ENCODE measurements around the gene CCSAP. TPM values are rescaled to one million over a fixed set of nuclear protein-coding genes. Genes with fewer than 3 reads are reported as not detected.
"Not testable (repeated sequence)": the region's sequence is repeated elsewhere in the genome, so short reads cannot be mapped to it uniquely, and the experiment has no call there.

Gene CCSAP
- polyA plus RNA-seq, 1 of the 3 experiments (the other 2 are of a cell fraction), result 1.8 TPM

GRCh38 chr1:229379846-229380245 is 37.0 kb upstream of the CCSAP start:
- Histone ChIP-seq H3K4me2 (no peak overlapping the region), H3F3A (replicated peaks; ENCODE audit: insufficient read depth) (no peaks in the 10 kb centered on the region), H3K9ac (no peak overlapping the region), H3K4me3 (ENCODE audit: low read depth in 2 of 2, low read length in 1 of 2) (no peak overlapping the region), H3K27ac (ENCODE audit: low read depth in 2 of 2, low read length in 1 of 2) (no peak overlapping the region), H3K9me2 (no peaks in the 10 kb centered on the region), H3K9me3 (no peaks in the 10 kb centered on the region), H2AFZ (ENCODE audit: low read depth) (no peak overlapping the region), H4K20me1 (ENCODE audit: insufficient read depth) (no peaks in the 10 kb centered on the region), H3K79me2 (ENCODE audit: insufficient read depth) (no peaks in the 10 kb centered on the region), H3K27me3 (ENCODE audit: insufficient read depth) (no peaks in the 10 kb centered on the region), H3K4me1 (ENCODE audit: control insufficient read depth in 1 of 2, insufficient read depth in 2 of 2, low read depth in 1 of 2, low read length in 1 of 2) (no peaks in the 10 kb centered on the region), H3K36me3 (replicated peaks in 1 of 2; ENCODE audit: control insufficient read depth in 1 of 2, insufficient read depth in 2 of 2, low read length in 1 of 2) (no peaks in the 10 kb centered on the region)
- DNase-seq, result no peak
- WGBS (ENCODE audit: low lambda C conversion rate), result 69% methylated on average over 5 of the region's 5 CpGs
- no peak for TF ChIP-seq NRF1 (IDR thresholded peaks at IDR 0.05; ENCODE audit: low read depth, low read length)
- TF ChIP-seq MAX (IDR thresholded peaks at IDR 0.05; ENCODE audit: low read depth), result no peak
- TF ChIP-seq GABPA (IDR thresholded peaks at IDR 0.05; ENCODE audit: low read depth), result no peak
- TF ChIP-seq ELF1 (IDR thresholded peaks at IDR 0.05), result no peak
- no peak for TF ChIP-seq ZBTB33 (IDR thresholded peaks at IDR 0.05; ENCODE audit: borderline replicate concordance, low read depth)
- POLR2A ChIA-PET, result no interaction called here
- CTCF ChIA-PET, result interaction anchor here (0.6 kb wide), 1 partner anchor 11 kb away, joined by 3 read pairs; no protein-coding TSS in a partner anchor

GRCh38 chr1:229378586-229379367 is 35.9 kb upstream of the CCSAP start:
- WGBS (ENCODE audit: low lambda C conversion rate), result 67% methylated on average over 7 of the region's 7 CpGs
- Histone ChIP-seq H3K79me2 (ENCODE audit: insufficient read depth) (no peaks in the 10 kb centered on the region), H3K9me2 (no peaks in the 10 kb centered on the region), H3K27ac (ENCODE audit: low read depth in 2 of 2, low read length in 1 of 2) (no peak overlapping the region), H3F3A (replicated peaks; ENCODE audit: insufficient read depth) (no peaks in the 10 kb centered on the region), H3K4me1 (ENCODE audit: control insufficient read depth in 1 of 2, insufficient read depth in 2 of 2, low read depth in 1 of 2, low read length in 1 of 2) (no peaks in the 10 kb centered on the region), H3K4me3 (ENCODE audit: low read depth in 2 of 2, low read length in 1 of 2) (no peak overlapping the region), H2AFZ (ENCODE audit: low read depth) (no peak overlapping the region), H3K36me3 (replicated peaks in 1 of 2; ENCODE audit: control insufficient read depth in 1 of 2, insufficient read depth in 2 of 2, low read length in 1 of 2) (no peaks in the 10 kb centered on the region), H3K4me2 (no peak overlapping the region), H3K27me3 (ENCODE audit: insufficient read depth) (no peaks in the 10 kb centered on the region), H4K20me1 (ENCODE audit: insufficient read depth) (no peaks in the 10 kb centered on the region), H3K9me3 (no peaks in the 10 kb centered on the region), H3K9ac (no peak overlapping the region)
- CTCF ChIA-PET, result interaction anchor here (0.6 kb wide), 2 partner anchors 10 to 13 kb away, joined by 3 read pairs; no protein-coding TSS in a partner anchor
- no peak for TF ChIP-seq TCF12 (IDR thresholded peaks at IDR 0.05)
- TF ChIP-seq RCOR1 (IDR thresholded peaks at IDR 0.05; ENCODE audit: low read length), result no peak
- TF ChIP-seq NFIC (IDR thresholded peaks at IDR 0.05; ENCODE audit: borderline replicate concordance), result no peak
- TF ChIP-seq EZH2phosphoT487 (IDR thresholded peaks at IDR 0.05; ENCODE audit: borderline replicate concordance, low read depth), result no peak
- TF ChIP-seq GATA2 (CRISPR knock-in tag; IDR thresholded peaks at IDR 0.05), result no peak
- TF ChIP-seq CTCF (IDR thresholded peaks at IDR 0.05), result no peak; the same call in 1 of the 2 replicates
- TF ChIP-seq SIN3A (IDR thresholded peaks at IDR 0.05; ENCODE audit: borderline replicate concordance, low read depth, low read length), result no peak
- TF ChIP-seq RFX5 (IDR thresholded peaks at IDR 0.05; ENCODE audit: low read length), result no peak
- no peak for TF ChIP-seq CHD2 (IDR thresholded peaks at IDR 0.05; ENCODE audit: low read length, partially characterized antibody)
- no peak for TF ChIP-seq ELF1 (IDR thresholded peaks at IDR 0.05)
- no peak for TF ChIP-seq USF2 (IDR thresholded peaks at IDR 0.05; ENCODE audit: borderline replicate concordance, low read depth, low read length)
- no peak for TF ChIP-seq MAX (IDR thresholded peaks at IDR 0.05; ENCODE audit: low read depth)
- POLR2A ChIA-PET, result no interaction called here
- DNase-seq, result no peak

- 82% methylated on average over 6 of the region's 6 CpGs for WGBS (ENCODE audit: low lambda C conversion rate)
These were observed 35.2 kb upstream of the CCSAP start for GRCh38 chr1:229378035-229378434.

More at GRCh38 chr1:229378035-229378434, 35.2 kb upstream of the CCSAP start:
- H3K4me3 ChIP-seq (ENCODE audit: low read depth in 2 of 2, low read length in 1 of 2); H3K4me2 ChIP-seq; H4K20me1 ChIP-seq (ENCODE audit: insufficient read depth); POLR2A ChIA-PET; H3K27ac ChIP-seq (ENCODE audit: low read depth in 2 of 2, low read length in 1 of 2); H3K9me3 ChIP-seq; H3K9ac ChIP-seq; H3K36me3 ChIP-seq (replicated peaks in 1 of 2; ENCODE audit: control insufficient read depth in 1 of 2, insufficient read depth in 2 of 2, low read length in 1 of 2); H2AFZ ChIP-seq (ENCODE audit: low read depth); H3K79me2 ChIP-seq (ENCODE audit: insufficient read depth); H3F3A ChIP-seq (replicated peaks; ENCODE audit: insufficient read depth); H3K4me1 ChIP-seq (ENCODE audit: control insufficient read depth in 1 of 2, insufficient read depth in 2 of 2, low read depth in 1 of 2, low read length in 1 of 2); H3K27me3 ChIP-seq (ENCODE audit: insufficient read depth); DNase-seq; H3K9me2 ChIP-seq: not testable (repeated sequence)
- CTCF ChIA-PET, result interaction anchor here (0.6 kb wide), 1 partner anchor 13 kb away, joined by 3 read pairs; no protein-coding TSS in a partner anchor
